ENCODE data around the gene DIP2C.

GRCh38 chr10:485776-486175 lies 203.7 kb downstream of the DIP2C start:
- TF ChIP-seq CTCF (conservative IDR thresholded peaks at IDR 0.05; ENCODE audit: low read length), result no peak
- no peak for TF ChIP-seq EZH2phosphoT487 (IDR thresholded peaks at IDR 0.05; ENCODE audit: borderline replicate concordance)

All from Loucy (cell line).